Ovary (tissue), 3 donors: Measurements from ENCODE around the gene ARHGEF28.
A peak's percentile ranks its signal among the peaks of the same experiment; 100 is the strongest.

ENCODE experiments used
- CTCF ChIP-seq, 3 donors: fragments of 450-650 bp in 2 of 3; fragments of 200-600 bp in 1 of 3; IDR thresholded peaks; one replicate each; pipeline versions ENCODE4 v1.5.1 to v1.8.0; 2016 to 2022; ENCODE audit warnings: antibody characterized with exemption in 3 of 3, mild to moderate bottlenecking in 1 of 3
- POLR2A ChIP-seq: fragments of 450-650 bp; IDR thresholded peaks from one replicate; pipeline ENCODE4 v1.6.1; 2017; ENCODE audit warnings: antibody characterized with exemption, mild to moderate bottlenecking, moderate library complexity
- donor health status: DM: no; HTN: no; CAD: no.

GRCh38 chr5:73792687-73793320 is 166.8 kb downstream of the ARHGEF28 start:
- no peak for TF ChIP-seq POLR2A
- peak; percentile 89 to 96 (median 96) for TF ChIP-seq CTCF (IDR thresholded peaks at IDR 0.05)
